H9 (cell line): ENCODE measurements around the gene COPRS. TPM values are rescaled to one million over a fixed set of nuclear protein-coding genes. Genes with fewer than 3 reads are reported as not detected.

Experiments
- DNase-seq: peaks from one replicate; pipeline ENCODE4 v3.0.0-alpha.2; 2017
- H2AFZ ChIP-seq: one replicate; pipeline ENCODE4 v1.6.1; 2013; ENCODE audit warnings: mild to moderate bottlenecking, low read length, control low read depth, moderate library complexity
- H2AK5ac ChIP-seq: 2 replicates; pipeline ENCODE4 v1.6.1; 2013; ENCODE audit warnings: low read length, control low read depth, mixed read lengths; ENCODE audit not compliant: insufficient read length
- H2BK120ac ChIP-seq: one replicate; pipeline ENCODE4 v1.6.1; 2013; ENCODE audit warnings: low read depth, mild to moderate bottlenecking, low read length, control low read depth, inconsistent platforms; ENCODE audit not compliant: poor library complexity, severe bottlenecking
- H2BK12ac ChIP-seq: 2 replicates; pipeline ENCODE4 v1.6.1; 2013; ENCODE audit warnings: low read length, control low read depth, mixed read lengths, low read depth; ENCODE audit not compliant: insufficient read length
- H2BK15ac ChIP-seq: 2 replicates; pipeline ENCODE4 v1.6.1; 2013; ENCODE audit warnings: low read depth, low read length, control low read depth
- H2BK20ac ChIP-seq: one replicate; pipeline ENCODE4 v1.6.1; 2013; ENCODE audit warnings: low read depth, mild to moderate bottlenecking, low read length, control low read depth, inconsistent platforms; ENCODE audit not compliant: poor library complexity, severe bottlenecking
- H2BK5ac ChIP-seq: 2 replicates; pipeline ENCODE4 v1.6.1; 2013; ENCODE audit warnings: low read length, control low read depth, mixed read lengths; ENCODE audit not compliant: insufficient read length
- H3K14ac ChIP-seq: 2 replicates; pipeline ENCODE4 v1.6.1; 2013; ENCODE audit warnings: low read length, control low read depth; ENCODE audit not compliant: insufficient read depth
- H3K18ac ChIP-seq: 2 replicates; pipeline ENCODE4 v1.6.1; 2013; ENCODE audit warnings: low read depth, mild to moderate bottlenecking, mixed read lengths, low read length, control low read depth; ENCODE audit not compliant: insufficient read length
- H3K23ac ChIP-seq: 2 replicates; pipeline ENCODE4 v1.6.1; 2013; ENCODE audit warnings: low read length, control low read depth, mixed read lengths, low read depth; ENCODE audit not compliant: insufficient read length
- H3K23me2 ChIP-seq: 2 replicates; pipeline ENCODE4 v1.6.1; 2013; ENCODE audit warnings: low read depth, mild to moderate bottlenecking, mixed read lengths, low read length, control low read depth; ENCODE audit not compliant: insufficient read length, poor library complexity, severe bottlenecking
- H3K27ac ChIP-seq: 2 replicates; pipeline ENCODE4 v1.5.1; 2013; ENCODE audit warnings: low read length, control low read depth, mixed read lengths, low read depth; ENCODE audit not compliant: insufficient read length
- H3K27me3 ChIP-seq: 2 replicates; pipeline ENCODE4 v1.6.1; 2013; ENCODE audit warnings: low read length, control low read depth, inconsistent platforms; ENCODE audit not compliant: insufficient read depth
- H3K4ac ChIP-seq: 2 replicates; pipeline ENCODE4 v1.6.1; 2013; ENCODE audit warnings: low read depth, mild to moderate bottlenecking, control low read depth, inconsistent platforms, low read length, moderate library complexity
- H3K4me1 ChIP-seq: 2 replicates; pipeline ENCODE4 v1.6.1; 2013; ENCODE audit warnings: low read length, control low read depth, inconsistent platforms; ENCODE audit not compliant: insufficient read depth
- H3K4me2 ChIP-seq: 2 replicates; pipeline ENCODE4 v1.6.1; 2013; ENCODE audit warnings: low read length, control low read depth, mixed read lengths; ENCODE audit not compliant: insufficient read length, insufficient read depth
- H3K56ac ChIP-seq: 2 replicates; pipeline ENCODE4 v1.6.1; 2013; ENCODE audit warnings: low read depth, mild to moderate bottlenecking, mixed read lengths, low read length, control low read depth; ENCODE audit not compliant: insufficient read length
- H3K79me1 ChIP-seq: 2 replicates; pipeline ENCODE4 v1.6.1; 2013; ENCODE audit warnings: low read depth, mild to moderate bottlenecking, moderate library complexity, low read length, control low read depth, inconsistent platforms; ENCODE audit not compliant: insufficient read depth, poor library complexity, severe bottlenecking
- H3K79me2 ChIP-seq: 2 replicates; pipeline ENCODE4 v1.6.1; 2013; ENCODE audit warnings: low read length, control low read depth, inconsistent platforms; ENCODE audit not compliant: insufficient read depth
- H3K9ac ChIP-seq: 2 replicates; pipeline ENCODE4 v1.6.1; 2013; ENCODE audit warnings: low read length, control low read depth, mixed read lengths; ENCODE audit not compliant: insufficient read length; ENCODE audit errors: extremely low read depth
- H3K9me3 ChIP-seq: one replicate; pipeline ENCODE4 v1.6.1; 2013; ENCODE audit warnings: low read depth, low read length, inconsistent platforms; ENCODE audit not compliant: control insufficient read depth
- H3T11ph ChIP-seq: one replicate; pipeline ENCODE4 v1.6.1; 2013; ENCODE audit warnings: mild to moderate bottlenecking, low read length, control low read depth, inconsistent platforms
- H4K20me1 ChIP-seq: one replicate; pipeline ENCODE4 v1.6.1; 2013; ENCODE audit not compliant: control insufficient read depth, insufficient read length, insufficient read depth
- H4K5ac ChIP-seq: 2 replicates; pipeline ENCODE4 v1.6.1; 2013; ENCODE audit warnings: low read depth, mild to moderate bottlenecking, mixed read lengths, low read length, control low read depth; ENCODE audit not compliant: insufficient read length
- H4K8ac ChIP-seq: replicated peaks from 2 replicates; pipeline ENCODE4 v1.6.1; 2013; ENCODE audit warnings: low read length, control low read depth, mixed read lengths, low read depth; ENCODE audit not compliant: insufficient read length
- H4K91ac ChIP-seq: 2 replicates; pipeline ENCODE4 v1.6.1; 2013; ENCODE audit warnings: low read depth, mild to moderate bottlenecking, moderate library complexity, mixed read lengths, low read length, control low read depth; ENCODE audit not compliant: insufficient read length
- H3K27ac Mint-ChIP-seq, 3 experiments: 2 replicates in 2 of 3; 3 replicates in 1 of 3; pipeline ENCODE4 v1.8.0; 2020 to 2021; ENCODE audit warnings: mixed read lengths in 3 of 3, mild to moderate bottlenecking in 1 of 3, moderate library complexity in 1 of 3
- H3K27me3 Mint-ChIP-seq: 2 replicates; pipeline ENCODE4 v1.8.0; 2021; ENCODE audit warnings: low read depth, mild to moderate bottlenecking, moderate library complexity, mixed read lengths
- H3K36me3 Mint-ChIP-seq, 3 experiments: 2 replicates in 2 of 3; 3 replicates in 1 of 3; pipeline ENCODE4 v1.8.0; 2020 to 2021; ENCODE audit warnings: low read depth in 3 of 3, mixed read lengths in 3 of 3; ENCODE audit not compliant: insufficient read depth in 1 of 3
- H3K4me1 Mint-ChIP-seq, 2 experiments: 2 replicates each; pipeline ENCODE4 v1.8.0; 2020; ENCODE audit warnings: mixed read lengths in 2 of 2
- H3K4me3 Mint-ChIP-seq, 2 experiments: 2 replicates in 1 of 2; 3 replicates in 1 of 2; pipeline ENCODE4 v1.8.0; 2020 to 2021; ENCODE audit warnings: mild to moderate bottlenecking in 2 of 2, mixed read lengths in 2 of 2, moderate library complexity in 1 of 2
- H3K9me3 Mint-ChIP-seq, 2 experiments: 2 replicates in 1 of 2; 3 replicates in 1 of 2; pipeline ENCODE4 v1.8.0; 2020; ENCODE audit warnings: mild to moderate bottlenecking in 2 of 2, mixed read lengths in 2 of 2, moderate library complexity in 1 of 2
- CTCF ChIP-seq: fragments of 200-600 bp; sonication (generic); conservative IDR thresholded peaks from 3 replicates; pipeline ENCODE4 v1.8.0; 2021; ENCODE audit warnings: antibody characterized with exemption, mild to moderate bottlenecking
- WGBS: extraction: QIAGEN DNeasy Blood & Tissue Kit; methylation state at CpG from one replicate; pipeline ENCODE4 v1.1.7; 2013; ENCODE audit warnings: missing lambda C conversion rate, low lambda C conversion rate, mixed read lengths; ENCODE audit not compliant: insufficient read length; ENCODE audit errors: extremely low coverage; 5-methylcytosine and 5-hydroxymethylcytosine counted together
- total RNA-seq: library from RNA; stranded (reverse); gene quantifications from 2 replicates; pipeline ENCODE4 v1.2.1, GENCODE V29; 2021

The COPRS gene
- total RNA-seq, 1 experiment from 2014 or later, result 43.8 TPM

GRCh38 chr17:31824766-31825360 is 34.2 kb downstream of the COPRS start:
- Histone ChIP-seq H2AK5ac (no peak overlapping the region), H2BK120ac (no peak overlapping the region), H3K9me3 (no peaks in the 10 kb centered on the region), H2BK15ac (no peak overlapping the region), H3K79me1 (no peaks in the 10 kb centered on the region), H3K14ac (no peak overlapping the region), H3K56ac (no peak overlapping the region), H3K4ac (no peak overlapping the region), H3T11ph (no peak overlapping the region), H4K91ac (no peak overlapping the region), H3K23me2 (no peaks in the 10 kb centered on the region), H3K79me2 (no peaks in the 10 kb centered on the region), H3K27ac (no peak overlapping the region), H2BK20ac (no peak overlapping the region), H2BK12ac (no peak overlapping the region), H4K20me1 (no peaks in the 10 kb centered on the region), H2AFZ (no peak overlapping the region), H3K9ac (no peak overlapping the region), H4K5ac (no peak overlapping the region), H3K23ac (no peak overlapping the region), H3K18ac (no peak overlapping the region), H2BK5ac (no peak overlapping the region), H3K27me3 (no peaks in the 10 kb centered on the region), H3K4me1 (no peaks in the 10 kb centered on the region), H3K4me2 (no peak overlapping the region), H4K8ac (no peak overlapping the region)
- Mint-ChIP-seq H3K27ac (no peak overlapping the region), H3K4me1 (no peaks in the 10 kb centered on the region), H3K4me3 (no peak overlapping the region), H3K9me3 (no peaks in the 10 kb centered on the region), H3K36me3 (no peaks in the 10 kb centered on the region), H3K27me3 (no peaks in the 10 kb centered on the region)
- DNase-seq, result no peak
- no peak for TF ChIP-seq CTCF
- WGBS, result no CpG with 5 or more reads among the region's 7 CpGs
